ENCODE data around the gene DNTTIP2. TPM values are rescaled to one million over a fixed set of nuclear protein-coding genes. Genes with fewer than 3 reads are reported as not detected.
"Not testable (repeated sequence)": the region's sequence is repeated elsewhere in the genome, so short reads cannot be mapped to it uniquely, and the experiment has no call there.

DNTTIP2 gene
- total RNA-seq, 1 donor from 2014 or later: 55.3 TPM

DNA sequence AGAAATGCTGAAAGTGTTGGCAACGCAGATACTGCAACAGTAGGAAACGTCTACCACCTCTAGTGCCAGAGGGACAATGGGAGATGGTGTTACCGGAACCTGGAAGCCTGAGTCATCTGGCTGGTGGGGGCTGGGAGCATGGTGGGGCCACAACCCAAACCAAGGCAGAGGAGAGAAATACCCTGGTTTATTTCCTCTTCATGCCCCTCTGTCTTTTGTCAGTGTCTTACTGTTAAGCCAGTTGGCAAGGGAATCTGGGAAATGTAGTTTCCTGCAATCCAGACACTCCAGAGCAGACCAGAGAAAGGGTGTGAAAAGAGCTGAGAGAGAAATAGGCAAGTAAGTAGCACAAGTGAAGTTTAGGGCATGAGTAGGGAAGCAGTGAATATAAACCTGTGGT is 14.8 kb downstream of the DNTTIP2 start:
- H3K36me3 Mint-ChIP-seq (ENCODE audit: low read depth, unreplicated experiment): peaks cover 8% of the 10 kb centered on the region
- H3K36me3 ChIP-seq (ENCODE audit: insufficient read depth, low read length): peaks cover 6% of the 10 kb centered on the region
- no peaks in the 10 kb centered on the region for H4K20me1 ChIP-seq (ENCODE audit: insufficient read depth, low read length)
- H3K9me3 ChIP-seq (ENCODE audit: insufficient read depth, low read depth, low read length): no peaks in the 10 kb centered on the region
- H3K27me3 ChIP-seq (ENCODE audit: insufficient read depth, low read length): no peaks in the 10 kb centered on the region
- H3K9me3 Mint-ChIP-seq (ENCODE audit: unreplicated experiment): peaks cover 3% of the 10 kb centered on the region
- no peak overlapping the region for H3K4me3 ChIP-seq (ENCODE audit: insufficient read depth, low read depth, low read length)
- no peaks in the 10 kb centered on the region for H3K4me1 ChIP-seq (ENCODE audit: insufficient read depth, low read length)
- TF ChIP-seq EZH2 (IDR thresholded peaks at IDR 0.05; ENCODE audit: insufficient read depth, low read length): no peak
- TF ChIP-seq, protein P1, sequence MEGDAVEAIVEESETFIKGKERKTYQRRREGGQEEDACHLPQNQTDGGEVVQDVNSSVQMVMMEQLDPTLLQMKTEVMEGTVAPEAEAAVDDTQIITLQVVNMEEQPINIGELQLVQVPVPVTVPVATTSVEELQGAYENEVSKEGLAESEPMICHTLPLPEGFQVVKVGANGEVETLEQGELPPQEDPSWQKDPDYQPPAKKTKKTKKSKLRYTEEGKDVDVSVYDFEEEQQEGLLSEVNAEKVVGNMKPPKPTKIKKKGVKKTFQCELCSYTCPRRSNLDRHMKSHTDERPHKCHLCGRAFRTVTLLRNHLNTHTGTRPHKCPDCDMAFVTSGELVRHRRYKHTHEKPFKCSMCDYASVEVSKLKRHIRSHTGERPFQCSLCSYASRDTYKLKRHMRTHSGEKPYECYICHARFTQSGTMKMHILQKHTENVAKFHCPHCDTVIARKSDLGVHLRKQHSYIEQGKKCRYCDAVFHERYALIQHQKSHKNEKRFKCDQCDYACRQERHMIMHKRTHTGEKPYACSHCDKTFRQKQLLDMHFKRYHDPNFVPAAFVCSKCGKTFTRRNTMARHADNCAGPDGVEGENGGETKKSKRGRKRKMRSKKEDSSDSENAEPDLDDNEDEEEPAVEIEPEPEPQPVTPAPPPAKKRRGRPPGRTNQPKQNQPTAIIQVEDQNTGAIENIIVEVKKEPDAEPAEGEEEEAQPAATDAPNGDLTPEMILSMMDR (IDR thresholded peaks at IDR 0.05; ENCODE audit: insufficient read depth, low read depth, low read length): no peak
- H3K27ac Mint-ChIP-seq (ENCODE audit: unreplicated experiment): no peak overlapping the region
- H3K4me3 Mint-ChIP-seq (ENCODE audit: unreplicated experiment): no peak overlapping the region
- FAIRE-seq (no peak), DNase-seq (ENCODE audit: low read depth) (no peak)
- no peak overlapping the region for H3K4me2 ChIP-seq (ENCODE audit: low read length)
- no peaks in the 10 kb centered on the region for H3K79me2 ChIP-seq (ENCODE audit: insufficient read depth, low read length)
- H3K4me1 Mint-ChIP-seq (ENCODE audit: low read depth, unreplicated experiment): no peaks in the 10 kb centered on the region
- H3K27ac ChIP-seq (ENCODE audit: low read depth, low read length): no peak overlapping the region
- peaks cover 7% of the 10 kb centered on the region for H3K27me3 Mint-ChIP-seq (ENCODE audit: low read depth, unreplicated experiment)
- H3K9ac ChIP-seq (ENCODE audit: low read length): no peak overlapping the region
- no peak overlapping the region for H2AFZ ChIP-seq (ENCODE audit: low read depth, low read length)

GRCh38 chr1:93857653-93858052 is 21.4 kb downstream of the DNTTIP2 start:
- not testable (repeated sequence) for H3K4me1 Mint-ChIP-seq (ENCODE audit: low read depth, unreplicated experiment); H3K79me2 ChIP-seq (ENCODE audit: insufficient read depth, low read length); H3K4me1 ChIP-seq (ENCODE audit: insufficient read depth, low read length); H3K4me3 Mint-ChIP-seq (ENCODE audit: unreplicated experiment); H3K27ac ChIP-seq (ENCODE audit: low read depth, low read length); H3K9ac ChIP-seq (ENCODE audit: low read length); H3K27me3 ChIP-seq (ENCODE audit: insufficient read depth, low read length); H3K36me3 ChIP-seq (ENCODE audit: insufficient read depth, low read length); DNase-seq (ENCODE audit: low read depth); H3K27ac Mint-ChIP-seq (ENCODE audit: unreplicated experiment); H4K20me1 ChIP-seq (ENCODE audit: insufficient read depth, low read length); H2AFZ ChIP-seq (ENCODE audit: low read depth, low read length); H3K36me3 Mint-ChIP-seq (ENCODE audit: low read depth, unreplicated experiment); H3K9me3 ChIP-seq (ENCODE audit: insufficient read depth, low read depth, low read length); H3K4me2 ChIP-seq (ENCODE audit: low read length); H3K4me3 ChIP-seq (ENCODE audit: insufficient read depth, low read depth, low read length); FAIRE-seq
- Mint-ChIP-seq H3K9me3 (ENCODE audit: unreplicated experiment) (peaks cover 33% of the 10 kb centered on the region), H3K27me3 (ENCODE audit: low read depth, unreplicated experiment) (peaks cover 16% of the 10 kb centered on the region)

DNA sequence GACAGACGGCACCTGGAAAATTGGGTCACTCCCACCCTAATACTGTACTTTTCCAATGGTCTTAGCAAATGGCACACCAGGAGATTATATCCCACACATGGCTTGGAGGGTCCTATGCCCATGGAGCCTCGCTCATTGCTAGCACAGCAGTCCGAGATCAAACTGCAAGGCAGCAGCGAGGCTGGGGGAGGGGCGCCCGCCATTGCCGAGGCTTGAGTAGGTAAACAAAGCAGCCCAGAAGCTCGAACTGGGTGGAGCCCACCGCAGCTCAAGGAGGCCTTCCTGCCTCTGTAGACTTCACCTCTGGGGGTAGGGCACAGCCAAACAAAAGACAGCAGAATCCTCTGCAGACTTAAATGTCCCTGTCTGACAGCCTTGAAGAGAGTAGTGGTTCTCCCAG is 23.0 kb downstream of the DNTTIP2 start:
- H3K4me2 ChIP-seq (ENCODE audit: low read length); DNase-seq (ENCODE audit: low read depth); H3K4me1 ChIP-seq (ENCODE audit: insufficient read depth, low read length); H3K9me3 ChIP-seq (ENCODE audit: insufficient read depth, low read depth, low read length); H4K20me1 ChIP-seq (ENCODE audit: insufficient read depth, low read length); H3K27ac Mint-ChIP-seq (ENCODE audit: unreplicated experiment); H3K36me3 Mint-ChIP-seq (ENCODE audit: low read depth, unreplicated experiment); H3K4me3 ChIP-seq (ENCODE audit: insufficient read depth, low read depth, low read length); H3K27ac ChIP-seq (ENCODE audit: low read depth, low read length); H2AFZ ChIP-seq (ENCODE audit: low read depth, low read length); H3K4me1 Mint-ChIP-seq (ENCODE audit: low read depth, unreplicated experiment); H3K4me3 Mint-ChIP-seq (ENCODE audit: unreplicated experiment); H3K36me3 ChIP-seq (ENCODE audit: insufficient read depth, low read length); H3K27me3 ChIP-seq (ENCODE audit: insufficient read depth, low read length); H3K9ac ChIP-seq (ENCODE audit: low read length); FAIRE-seq; H3K79me2 ChIP-seq (ENCODE audit: insufficient read depth, low read length): not testable (repeated sequence)
- Mint-ChIP-seq H3K27me3 (ENCODE audit: low read depth, unreplicated experiment) (peaks cover 16% of the 10 kb centered on the region), H3K9me3 (ENCODE audit: unreplicated experiment) (peaks cover 33% of the 10 kb centered on the region)

- Histone ChIP-seq H4K20me1 (ENCODE audit: insufficient read depth, low read length) (no peaks in the 10 kb centered on the region), H3K79me2 (ENCODE audit: insufficient read depth, low read length) (no peaks in the 10 kb centered on the region), H3K9ac (ENCODE audit: low read length) (no peak overlapping the region), H3K4me3 (ENCODE audit: insufficient read depth, low read depth, low read length) (no peak overlapping the region), H3K9me3 (ENCODE audit: insufficient read depth, low read depth, low read length) (no peaks in the 10 kb centered on the region), H3K4me2 (ENCODE audit: low read length) (no peak overlapping the region), H3K27me3 (ENCODE audit: insufficient read depth, low read length) (no peaks in the 10 kb centered on the region), H3K4me1 (ENCODE audit: insufficient read depth, low read length) (no peaks in the 10 kb centered on the region), H2AFZ (ENCODE audit: low read depth, low read length) (no peak overlapping the region), H3K36me3 (ENCODE audit: insufficient read depth, low read length) (no peaks in the 10 kb centered on the region), H3K27ac (ENCODE audit: low read depth, low read length) (no peak overlapping the region)
- Mint-ChIP-seq H3K4me3 (ENCODE audit: unreplicated experiment) (no peak overlapping the region), H3K27ac (ENCODE audit: unreplicated experiment) (no peak overlapping the region), H3K27me3 (ENCODE audit: low read depth, unreplicated experiment) (peaks cover 9% of the 10 kb centered on the region), H3K9me3 (ENCODE audit: unreplicated experiment) (peaks cover 30% of the 10 kb centered on the region), H3K4me1 (ENCODE audit: low read depth, unreplicated experiment) (no peaks in the 10 kb centered on the region), H3K36me3 (ENCODE audit: low read depth, unreplicated experiment) (peaks cover 9% of the 10 kb centered on the region)
- FAIRE-seq (no peak), DNase-seq (ENCODE audit: low read depth) (no peak)
- TF ChIP-seq EZH2 (IDR thresholded peaks at IDR 0.05; ENCODE audit: insufficient read depth, low read length): no peak
- TF ChIP-seq, protein P1 (IDR thresholded peaks at IDR 0.05; ENCODE audit: insufficient read depth, low read depth, low read length): no peak
Measured at GRCh38 chr1:93853940-93854339, 25.1 kb downstream of the DNTTIP2 start.
